Inferior parietal cortex (tissue), 1 donor: Measurements from ENCODE around the gene LY9.
A peak's percentile ranks its signal among the peaks of the same experiment; 100 is the strongest.

Experiments used
- DNase-seq: peaks from one replicate; pipeline ENCODE4 v3.0.0-alpha.2; 2016; ENCODE audit errors: extremely low spot score

The LY9 gene

GRCh38 chr1:160801836-160802580 lies 6.0 kb downstream of the LY9 start:
- no peak for DNase-seq

- DNase-seq = no peak
These were observed 10.2 kb downstream of the LY9 start for GRCh38 chr1:160806109-160806665.

- no peak for DNase-seq
These were observed 10.8 kb downstream of the LY9 start for GRCh38 chr1:160806784-160807183.

GRCh38 chr1:160807247-160807646 lies 11.3 kb downstream of the LY9 start:
- no peak for DNase-seq

- no peak for DNase-seq
These were observed 11.8 kb downstream of the LY9 start for GRCh38 chr1:160807738-160808137.

GRCh38 chr1:160808289-160808688 lies 12.3 kb downstream of the LY9 start:
- no peak for DNase-seq

GRCh38 chr1:160810486-160810885 lies 14.5 kb downstream of the LY9 start:
- no peak for DNase-seq

- DNase-seq = no peak
These were observed 15.2 kb downstream of the LY9 start for GRCh38 chr1:160811147-160811546.

GRCh38 chr1:160813215-160813614 lies 17.2 kb downstream of the LY9 start:
- DNase-seq = no peak

- no peak for DNase-seq
These were observed 18.3 kb downstream of the LY9 start for GRCh38 chr1:160814316-160814715.

GRCh38 chr1:160814856-160815255 lies 18.9 kb downstream of the LY9 start:
- no peak for DNase-seq

GRCh38 chr1:160818207-160818937 lies 22.4 kb downstream of the LY9 start:
- no peak for DNase-seq

GRCh38 chr1:160819186-160819585 lies 23.2 kb downstream of the LY9 start:
- DNase-seq = no peak

GRCh38 chr1:160821627-160822026 lies 25.7 kb downstream of the LY9 start:
- DNase-seq = no peak

GRCh38 chr1:160823296-160823695 lies 27.3 kb downstream of the LY9 start:
- no peak for DNase-seq

GRCh38 chr1:160826546-160826945 lies 30.6 kb downstream of the LY9 start:
- no peak for DNase-seq

GRCh38 chr1:160827418-160827817 lies 31.4 kb downstream of the LY9 start:
- no peak for DNase-seq

GRCh38 chr1:160829766-160830165 lies 33.8 kb downstream of the LY9 start:
- DNase-seq = no peak

GRCh38 chr1:160830321-160831153 lies 34.6 kb downstream of the LY9 start:
- DNase-seq = no peak

- peak; percentile 7 for DNase-seq
These were observed 39.1 kb downstream of the LY9 start for GRCh38 chr1:160834945-160835565.

GRCh38 chr1:160835751-160836150 lies 39.8 kb downstream of the LY9 start:
- DNase-seq = no peak

- DNase-seq = no peak
These were observed 40.6 kb downstream of the LY9 start for GRCh38 chr1:160836561-160836960.
